ENCODE measurements around the gene DPPA4. TPM values are rescaled to one million over a fixed set of nuclear protein-coding genes. Genes with fewer than 3 reads are reported as not detected.
"Not testable (repeated sequence)": the region's sequence is repeated elsewhere in the genome, so short reads cannot be mapped to it uniquely, and the experiment has no call there.

DPPA4 gene
- polyA plus RNA-seq, 1 of the 3 experiments (the other 2 are of a cell fraction): not detected

GRCh38 chr3:109362823-109363222 lies 25.5 kb upstream of the DPPA4 start:
- no peak overlapping the region for H3K9ac ChIP-seq
- no peak overlapping the region for H3K4me2 ChIP-seq
- H3K36me3 ChIP-seq (replicated peaks in 1 of 2; ENCODE audit: control insufficient read depth in 1 of 2, insufficient read depth in 2 of 2, low read length in 1 of 2): no peaks in the 10 kb centered on the region
- no peaks in the 10 kb centered on the region for H3F3A ChIP-seq (replicated peaks; ENCODE audit: insufficient read depth)
- H3K9me2 ChIP-seq: no peaks in the 10 kb centered on the region
- no peak overlapping the region for H3K27ac ChIP-seq (ENCODE audit: low read depth in 2 of 2, low read length in 1 of 2)
- no peak for TF ChIP-seq FOXJ3 (CRISPR knock-in tag; IDR thresholded peaks at IDR 0.05)
- TF ChIP-seq PBX3 (IDR thresholded peaks at IDR 0.05): no peak
- TF ChIP-seq CHD2 (IDR thresholded peaks at IDR 0.05; ENCODE audit: low read length, partially characterized antibody): no peak
- TF ChIP-seq, protein P1, sequence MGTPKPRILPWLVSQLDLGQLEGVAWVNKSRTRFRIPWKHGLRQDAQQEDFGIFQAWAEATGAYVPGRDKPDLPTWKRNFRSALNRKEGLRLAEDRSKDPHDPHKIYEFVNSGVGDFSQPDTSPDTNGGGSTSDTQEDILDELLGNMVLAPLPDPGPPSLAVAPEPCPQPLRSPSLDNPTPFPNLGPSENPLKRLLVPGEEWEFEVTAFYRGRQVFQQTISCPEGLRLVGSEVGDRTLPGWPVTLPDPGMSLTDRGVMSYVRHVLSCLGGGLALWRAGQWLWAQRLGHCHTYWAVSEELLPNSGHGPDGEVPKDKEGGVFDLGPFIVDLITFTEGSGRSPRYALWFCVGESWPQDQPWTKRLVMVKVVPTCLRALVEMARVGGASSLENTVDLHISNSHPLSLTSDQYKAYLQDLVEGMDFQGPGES (IDR thresholded peaks at IDR 0.05; ENCODE audit: low read depth, low read length): no peak
- no peak for TF ChIP-seq SIN3A (IDR thresholded peaks at IDR 0.05; ENCODE audit: borderline replicate concordance, low read depth, low read length)
- TF ChIP-seq USF1 (IDR thresholded peaks at IDR 0.05; ENCODE audit: borderline replicate concordance, low read depth): no peak
- TF ChIP-seq FOXM1 (IDR thresholded peaks at IDR 0.05; ENCODE audit: low read depth): no peak
- no peak for TF ChIP-seq RAD21 (IDR thresholded peaks at IDR 0.05; ENCODE audit: low read length)
- TF ChIP-seq, protein P2, sequence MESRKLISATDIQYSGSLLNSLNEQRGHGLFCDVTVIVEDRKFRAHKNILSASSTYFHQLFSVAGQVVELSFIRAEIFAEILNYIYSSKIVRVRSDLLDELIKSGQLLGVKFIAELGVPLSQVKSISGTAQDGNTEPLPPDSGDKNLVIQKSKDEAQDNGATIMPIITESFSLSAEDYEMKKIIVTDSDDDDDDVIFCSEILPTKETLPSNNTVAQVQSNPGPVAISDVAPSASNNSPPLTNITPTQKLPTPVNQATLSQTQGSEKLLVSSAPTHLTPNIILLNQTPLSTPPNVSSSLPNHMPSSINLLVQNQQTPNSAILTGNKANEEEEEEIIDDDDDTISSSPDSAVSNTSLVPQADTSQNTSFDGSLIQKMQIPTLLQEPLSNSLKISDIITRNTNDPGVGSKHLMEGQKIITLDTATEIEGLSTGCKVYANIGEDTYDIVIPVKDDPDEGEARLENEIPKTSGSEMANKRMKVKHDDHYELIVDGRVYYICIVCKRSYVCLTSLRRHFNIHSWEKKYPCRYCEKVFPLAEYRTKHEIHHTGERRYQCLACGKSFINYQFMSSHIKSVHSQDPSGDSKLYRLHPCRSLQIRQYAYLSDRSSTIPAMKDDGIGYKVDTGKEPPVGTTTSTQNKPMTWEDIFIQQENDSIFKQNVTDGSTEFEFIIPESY (IDR thresholded peaks at IDR 0.05; ENCODE audit: borderline replicate concordance, low read depth): no peak
- TF ChIP-seq EZH2phosphoT487 (IDR thresholded peaks at IDR 0.05; ENCODE audit: borderline replicate concordance, low read depth): no peak
- TF ChIP-seq, protein P3, sequence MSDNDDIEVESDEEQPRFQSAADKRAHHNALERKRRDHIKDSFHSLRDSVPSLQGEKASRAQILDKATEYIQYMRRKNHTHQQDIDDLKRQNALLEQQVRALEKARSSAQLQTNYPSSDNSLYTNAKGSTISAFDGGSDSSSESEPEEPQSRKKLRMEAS (IDR thresholded peaks at IDR 0.05; ENCODE audit: low read depth): no peak
- TF ChIP-seq FOSL2 (IDR thresholded peaks at IDR 0.05; ENCODE audit: borderline replicate concordance, low read depth): no peak
- TF ChIP-seq GATA2 (CRISPR knock-in tag; IDR thresholded peaks at IDR 0.05): no peak
- no peak for TF ChIP-seq YY1 (IDR thresholded peaks at IDR 0.05; ENCODE audit: low read depth)
- no peak for TF ChIP-seq RFX5 (IDR thresholded peaks at IDR 0.05; ENCODE audit: low read length)
- TF ChIP-seq MEF2A (IDR thresholded peaks at IDR 0.05; ENCODE audit: borderline replicate concordance, low read depth): no peak
- no peak for TF ChIP-seq TAF1 (IDR thresholded peaks at IDR 0.05; ENCODE audit: borderline replicate concordance, low read depth, low read length)
- no peak for TF ChIP-seq POLR2AphosphoS5 (IDR thresholded peaks at IDR 0.05; ENCODE audit: low read depth, low read length)
- no peak for TF ChIP-seq TEAD4 (IDR thresholded peaks at IDR 0.05; ENCODE audit: borderline replicate concordance, insufficient read depth)
- no peaks in the 10 kb centered on the region for H3K27me3 ChIP-seq (ENCODE audit: insufficient read depth)
- no peaks in the 10 kb centered on the region for H3K4me1 ChIP-seq (ENCODE audit: control insufficient read depth in 1 of 2, insufficient read depth in 2 of 2, low read depth in 1 of 2, low read length in 1 of 2)
- no peak overlapping the region for H2AFZ ChIP-seq (ENCODE audit: low read depth)
- POLR2A ChIA-PET: no interaction called here
- CTCF ChIA-PET: interaction anchor here (0.6 kb wide), 1 partner anchor 952 kb away, joined by 3 read pairs; no protein-coding TSS in a partner anchor
- 57% methylated on average over 4 of the region's 4 CpGs for WGBS (ENCODE audit: low lambda C conversion rate)
- H3K4me3 ChIP-seq (ENCODE audit: low read depth in 2 of 2, low read length in 1 of 2): no peak overlapping the region
- H4K20me1 ChIP-seq (ENCODE audit: insufficient read depth): no peaks in the 10 kb centered on the region
- no peaks in the 10 kb centered on the region for H3K79me2 ChIP-seq (ENCODE audit: insufficient read depth)
- DNase-seq: no peak
- no peaks in the 10 kb centered on the region for H3K9me3 ChIP-seq

- H3K36me3 ChIP-seq (replicated peaks in 1 of 2; ENCODE audit: control insufficient read depth in 1 of 2, insufficient read depth in 2 of 2, low read length in 1 of 2); CTCF ChIA-PET; H3K9me3 ChIP-seq; H3K27me3 ChIP-seq (ENCODE audit: insufficient read depth); H2AFZ ChIP-seq (ENCODE audit: low read depth); H3K27ac ChIP-seq (ENCODE audit: low read depth in 2 of 2, low read length in 1 of 2); H3K4me3 ChIP-seq (ENCODE audit: low read depth in 2 of 2, low read length in 1 of 2); H3F3A ChIP-seq (replicated peaks; ENCODE audit: insufficient read depth); H4K20me1 ChIP-seq (ENCODE audit: insufficient read depth); H3K4me2 ChIP-seq; POLR2A ChIA-PET; H3K9ac ChIP-seq; H3K4me1 ChIP-seq (ENCODE audit: control insufficient read depth in 1 of 2, insufficient read depth in 2 of 2, low read depth in 1 of 2, low read length in 1 of 2); DNase-seq; H3K79me2 ChIP-seq (ENCODE audit: insufficient read depth); H3K9me2 ChIP-seq: not testable (repeated sequence)
- 34% methylated on average over 2 of the region's 2 CpGs for WGBS (ENCODE audit: low lambda C conversion rate)
Observed at GRCh38 chr3:109358809-109359208, 21.5 kb upstream of the DPPA4 start.

Data from SK-N-SH (cell line).